Glutamatergic neuron (in vitro differentiated cells): ENCODE results near the gene CHST8. TPM values are rescaled to one million over a fixed set of nuclear protein-coding genes. Genes with fewer than 3 reads are reported as not detected.
A peak's percentile ranks its signal among the peaks of the same experiment; 100 is the strongest.

Experiments
- DNase-seq: peaks from one replicate; pipeline ENCODE4 v3.0.0; 2022
- H3K27ac Mint-ChIP-seq: one replicate; pipeline ENCODE4 v1.8.0; 2020; ENCODE audit warnings: mild to moderate bottlenecking, mixed read lengths, inconsistent platforms; ENCODE audit not compliant: unreplicated experiment
- H3K27me3 Mint-ChIP-seq: one replicate; pipeline ENCODE4 v1.8.0; 2020; ENCODE audit warnings: mild to moderate bottlenecking, moderate library complexity, mixed read lengths, inconsistent platforms; ENCODE audit not compliant: unreplicated experiment
- H3K36me3 Mint-ChIP-seq: one replicate; pipeline ENCODE4 v1.8.0; 2020; ENCODE audit warnings: mild to moderate bottlenecking, mixed read lengths, inconsistent platforms; ENCODE audit not compliant: unreplicated experiment
- H3K4me1 Mint-ChIP-seq: one replicate; pipeline ENCODE4 v1.8.0; 2020; ENCODE audit warnings: mild to moderate bottlenecking, low read depth, mixed read lengths, inconsistent platforms; ENCODE audit not compliant: unreplicated experiment
- H3K4me3 Mint-ChIP-seq: one replicate; pipeline ENCODE4 v1.8.0; 2020; ENCODE audit warnings: mild to moderate bottlenecking, mixed read lengths, inconsistent platforms; ENCODE audit not compliant: unreplicated experiment
- H3K9me3 Mint-ChIP-seq: one replicate; pipeline ENCODE4 v1.8.0; 2020; ENCODE audit warnings: mild to moderate bottlenecking, moderate library complexity, mixed read lengths, inconsistent platforms; ENCODE audit not compliant: unreplicated experiment
- CTCF ChIP-seq: fragments of 200-600 bp; sonication (generic); IDR thresholded peaks from one replicate; pipeline ENCODE4 v1.5.0; 2021; ENCODE audit not compliant: partially characterized antibody, unreplicated experiment
- total RNA-seq: library from RNA; stranded (reverse); fragmentation: NEBNext Ultra II Directional; extraction: Animal tissue kit (Norgen Biotek cat#: 25700); gene quantifications from one replicate; pipeline ENCODE4 v1.2.1, GENCODE V29; 2021; ENCODE audit not compliant: unreplicated experiment

Gene CHST8
- total RNA-seq, 1 donor from 2014 or later, result 235 TPM

DNA sequence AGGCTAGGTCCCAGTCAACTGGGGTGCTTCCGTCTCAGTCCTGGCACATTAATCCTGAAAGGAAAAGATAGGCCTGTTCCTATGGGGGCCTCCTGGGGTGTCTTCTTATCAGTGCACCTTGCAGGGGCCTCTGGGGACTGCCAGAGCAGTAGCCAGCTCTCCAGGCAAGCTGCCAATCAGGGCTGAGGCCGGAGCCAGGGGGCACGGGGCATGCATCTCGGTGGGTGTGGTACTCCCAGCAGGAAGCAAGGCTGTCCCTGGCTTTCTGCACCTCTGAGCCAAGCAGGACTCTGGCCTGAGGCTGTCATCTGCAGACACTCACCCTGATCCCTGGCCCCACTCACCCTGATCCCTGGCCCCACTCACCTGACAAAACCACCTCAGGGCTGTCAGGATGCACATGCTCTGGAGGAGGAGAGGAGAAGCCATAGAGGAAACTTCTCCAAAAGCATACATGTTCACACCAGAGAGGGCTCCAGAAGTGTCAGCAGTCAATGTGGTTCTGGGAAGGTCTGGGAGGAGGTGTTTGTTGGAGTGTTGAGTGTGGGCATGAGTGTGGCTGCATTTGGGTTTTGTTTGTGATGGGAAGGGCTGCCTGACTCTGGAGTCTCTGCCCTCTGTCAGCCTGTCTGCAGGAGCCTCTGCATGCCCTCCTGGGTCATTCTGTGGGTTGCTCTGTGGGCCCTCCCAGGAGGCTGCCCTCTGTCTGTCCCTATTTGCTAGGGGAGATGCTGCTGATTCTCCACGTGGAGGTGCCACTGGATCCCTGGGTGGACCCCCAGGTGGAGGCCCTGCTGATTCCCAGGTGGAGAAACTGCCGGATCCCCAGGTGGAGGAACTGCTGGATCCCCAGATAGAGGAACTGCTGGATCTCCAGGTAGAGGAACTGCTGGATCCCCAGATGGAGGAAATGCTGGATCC lies 152.2 kb downstream of the CHST8 start:
- peaks cover 32% of the 10 kb centered on the region for H3K27me3 Mint-ChIP-seq
- no peak overlapping the region for H3K4me3 Mint-ChIP-seq
- TF ChIP-seq CTCF, result no peak
- no peak overlapping the region for H3K27ac Mint-ChIP-seq
- H3K4me1 Mint-ChIP-seq, result peaks cover 31% of the 10 kb centered on the region
- peaks cover 30% of the 10 kb centered on the region for H3K9me3 Mint-ChIP-seq
- DNase-seq, result no peak
- peaks cover 13% of the 10 kb centered on the region for H3K36me3 Mint-ChIP-seq

DNA sequence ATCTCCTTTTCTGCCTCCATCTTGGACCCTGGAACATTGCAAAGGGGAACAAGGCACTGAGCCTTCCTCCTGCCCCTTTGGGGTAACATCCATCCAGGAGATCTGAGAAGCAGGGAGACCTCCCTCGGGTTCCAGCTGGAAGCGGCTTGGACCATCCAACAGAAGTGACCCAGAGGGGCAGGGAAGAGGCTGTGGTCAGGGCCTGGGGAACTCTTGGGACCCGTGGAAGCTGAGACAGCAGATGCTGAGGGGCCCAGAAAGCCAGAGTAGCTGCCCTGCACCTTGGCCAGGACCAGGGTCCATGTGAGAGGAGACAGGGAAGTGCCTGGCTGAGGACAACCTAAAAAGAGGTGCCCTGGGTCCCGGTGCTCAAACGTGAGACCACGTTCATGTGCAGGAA lies 153.0 kb downstream of the CHST8 start:
- Mint-ChIP-seq H3K4me1 (peaks cover 30% of the 10 kb centered on the region), H3K9me3 (peaks cover 33% of the 10 kb centered on the region), H3K27ac (peak overlapping the region; percentile 73), H3K27me3 (peaks cover 34% of the 10 kb centered on the region), H3K4me3 (no peak overlapping the region), H3K36me3 (peaks cover 13% of the 10 kb centered on the region)
- no peak for DNase-seq
- no peak for TF ChIP-seq CTCF

- Mint-ChIP-seq H3K27ac (peak overlapping the region; percentile 73), H3K4me3 (peak overlapping the region; percentile 27), H3K27me3 (peaks cover 35% of the 10 kb centered on the region), H3K9me3 (peaks cover 36% of the 10 kb centered on the region), H3K4me1 (peaks cover 34% of the 10 kb centered on the region), H3K36me3 (peaks cover 13% of the 10 kb centered on the region)
- no peak for DNase-seq
- TF ChIP-seq CTCF, result no peak
Observed at GRCh38 chr19:33775731-33776487, 154.2 kb downstream of the CHST8 start.

DNA sequence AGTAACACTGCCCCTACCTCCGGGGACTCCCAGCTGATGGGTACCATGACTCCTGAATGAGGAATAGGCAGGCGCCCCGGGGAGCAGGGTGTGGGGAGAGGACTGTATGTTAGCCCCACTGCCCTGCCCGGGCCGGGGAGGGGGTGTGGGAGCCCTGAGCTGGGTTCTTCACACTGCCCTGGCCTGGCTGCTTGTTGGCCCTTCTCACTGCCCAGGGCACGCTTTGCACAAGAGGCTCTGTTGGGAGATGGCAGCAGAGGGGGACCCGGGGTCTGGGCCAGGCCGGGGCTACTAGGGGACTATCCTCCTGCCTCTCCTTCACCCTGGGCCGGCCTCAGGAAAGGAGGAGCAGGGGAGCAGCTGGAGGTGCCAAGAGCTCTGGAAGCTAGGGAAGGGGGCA lies 155.6 kb downstream of the CHST8 start:
- no peak for DNase-seq
- H3K36me3 Mint-ChIP-seq, result peaks cover 18% of the 10 kb centered on the region
- no peak overlapping the region for H3K27ac Mint-ChIP-seq
- TF ChIP-seq CTCF, result no peak
- H3K27me3 Mint-ChIP-seq, result peaks cover 36% of the 10 kb centered on the region
- peaks cover 42% of the 10 kb centered on the region for H3K9me3 Mint-ChIP-seq
- peaks cover 39% of the 10 kb centered on the region for H3K4me1 Mint-ChIP-seq
- H3K4me3 Mint-ChIP-seq, result no peak overlapping the region

- no peak overlapping the region for H3K27ac Mint-ChIP-seq
- peaks cover 45% of the 10 kb centered on the region for H3K9me3 Mint-ChIP-seq
- H3K27me3 Mint-ChIP-seq, result peaks cover 36% of the 10 kb centered on the region
- no peak for TF ChIP-seq CTCF
- peaks cover 39% of the 10 kb centered on the region for H3K4me1 Mint-ChIP-seq
- no peak overlapping the region for H3K4me3 Mint-ChIP-seq
- peaks cover 22% of the 10 kb centered on the region for H3K36me3 Mint-ChIP-seq
- DNase-seq, result no peak
Observed at GRCh38 chr19:33777753-33778088, 156.0 kb downstream of the CHST8 start.
